Smooth muscle cell of bladder (primary cell): ENCODE measurements around the gene TEX47. TPM values are rescaled to one million over a fixed set of nuclear protein-coding genes. Genes with fewer than 3 reads are reported as not detected.

Experiments
- total RNA-seq: library from RNA; depleted of rRNA; stranded (reverse); fragments of >200 nt; gene quantifications from 2 replicates; pipeline ENCODE4 v1.2.3, GENCODE V29; 2014

Gene TEX47
- total RNA-seq: not detected in 2 replicates

GRCh38 chr7:88795553-88795952 is at the start of gene TEX47:
TSS of gene TEX47 (minus strand) at chr7:88795737. CDS start at chr7:88794942, 795 bp downstream.

GRCh38 chr7:88759230-88760135 is 36.1 kb downstream of the TEX47 start, which contains the start of gene ZNF804B:
TSS of gene ZNF804B (plus strand) at chr7:88759700. CDS start at chr7:88759977, 277 bp downstream.

Other genes with a start within 250 kb of the TEX47 start
- not detected in 2 replicates for gene ZNF804B, start 36.0 kb downstream of the TEX47 start, total RNA-seq